ENCODE data around the gene RASSF5.
A peak's percentile ranks its signal among the peaks of the same experiment; 100 is the strongest.

The RASSF5 gene

DNA sequence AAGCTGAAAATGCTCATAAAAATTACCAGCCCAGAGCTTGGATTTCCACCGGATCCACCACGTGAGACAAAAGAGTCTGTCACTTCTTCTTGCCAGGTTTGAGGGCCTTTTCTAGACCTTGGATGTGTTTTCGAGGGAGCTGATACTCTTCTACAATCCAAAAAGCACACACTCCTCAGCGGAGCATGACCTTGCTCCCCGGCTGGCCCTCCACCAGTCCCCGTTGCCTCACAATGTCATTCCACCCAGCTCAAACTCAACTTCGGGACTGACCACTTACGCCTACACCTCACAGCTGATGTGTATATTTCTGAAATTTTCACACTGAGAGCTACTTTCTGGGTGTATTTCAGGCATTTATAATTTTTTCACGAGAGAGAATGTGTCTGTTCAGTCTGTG lies 84.4 kb downstream of the RASSF5 start:
- DNase-seq: no peak
- Histone ChIP-seq H3K27ac (ENCODE audit: insufficient read depth, low read length, poor library complexity, severe bottlenecking) (peak overlapping the region; percentile 54), H3K4me3 (ENCODE audit: insufficient read depth, low read depth, low read length, poor library complexity, severe bottlenecking) (no peak overlapping the region), H3K4me1 (ENCODE audit: control insufficient read depth, insufficient read depth, low read length, poor library complexity, severe bottlenecking) (peaks cover 23% of the 10 kb centered on the region), H3K9me3 (ENCODE audit: control insufficient read depth, low read length) (no peaks in the 10 kb centered on the region), H3K36me3 (ENCODE audit: control insufficient read depth, insufficient read depth, low read length) (peaks cover 64% of the 10 kb centered on the region), H3K27me3 (replicated peaks; ENCODE audit: control insufficient read depth, insufficient read depth, low read length, poor library complexity, severe bottlenecking) (no peaks in the 10 kb centered on the region)

DNA sequence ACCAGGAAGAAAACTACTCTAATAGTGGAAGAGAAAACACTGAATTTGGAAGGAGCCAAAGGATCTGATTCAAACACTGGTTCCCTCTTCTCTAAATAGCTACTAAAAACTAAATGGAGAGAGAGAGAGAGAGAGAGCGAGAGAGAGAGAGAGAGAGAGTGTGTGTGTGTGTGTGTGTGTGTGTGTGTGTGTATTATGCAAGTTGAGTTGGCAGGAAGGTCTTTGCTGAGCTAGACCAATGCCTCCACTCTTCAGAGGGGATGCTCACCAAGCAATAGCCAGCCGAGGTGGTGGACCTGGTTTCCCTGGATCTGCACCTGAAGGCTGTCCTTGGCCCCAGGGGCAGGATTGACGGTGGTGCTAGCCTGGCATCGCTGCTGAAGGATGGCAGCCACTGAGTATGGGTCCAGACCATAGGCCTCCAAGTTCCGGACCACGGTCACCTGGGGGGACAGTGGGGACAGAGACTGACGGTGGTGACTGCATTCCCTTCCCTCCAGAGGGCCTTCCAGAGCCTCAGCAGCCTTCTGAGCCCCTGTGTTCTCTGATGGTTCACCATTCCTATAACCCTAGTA lies 86.1 kb downstream of the RASSF5 start:
- Histone ChIP-seq H3K36me3 (ENCODE audit: control insufficient read depth, insufficient read depth, low read length) (peaks cover 59% of the 10 kb centered on the region), H3K4me1 (ENCODE audit: control insufficient read depth, insufficient read depth, low read length, poor library complexity, severe bottlenecking) (peaks cover 23% of the 10 kb centered on the region), H3K27ac (ENCODE audit: insufficient read depth, low read length, poor library complexity, severe bottlenecking) (no peak overlapping the region), H3K4me3 (ENCODE audit: insufficient read depth, low read depth, low read length, poor library complexity, severe bottlenecking) (no peak overlapping the region), H3K9me3 (ENCODE audit: control insufficient read depth, low read length) (no peaks in the 10 kb centered on the region), H3K27me3 (replicated peaks; ENCODE audit: control insufficient read depth, insufficient read depth, low read length, poor library complexity, severe bottlenecking) (no peaks in the 10 kb centered on the region)
- DNase-seq: no peak

DNA sequence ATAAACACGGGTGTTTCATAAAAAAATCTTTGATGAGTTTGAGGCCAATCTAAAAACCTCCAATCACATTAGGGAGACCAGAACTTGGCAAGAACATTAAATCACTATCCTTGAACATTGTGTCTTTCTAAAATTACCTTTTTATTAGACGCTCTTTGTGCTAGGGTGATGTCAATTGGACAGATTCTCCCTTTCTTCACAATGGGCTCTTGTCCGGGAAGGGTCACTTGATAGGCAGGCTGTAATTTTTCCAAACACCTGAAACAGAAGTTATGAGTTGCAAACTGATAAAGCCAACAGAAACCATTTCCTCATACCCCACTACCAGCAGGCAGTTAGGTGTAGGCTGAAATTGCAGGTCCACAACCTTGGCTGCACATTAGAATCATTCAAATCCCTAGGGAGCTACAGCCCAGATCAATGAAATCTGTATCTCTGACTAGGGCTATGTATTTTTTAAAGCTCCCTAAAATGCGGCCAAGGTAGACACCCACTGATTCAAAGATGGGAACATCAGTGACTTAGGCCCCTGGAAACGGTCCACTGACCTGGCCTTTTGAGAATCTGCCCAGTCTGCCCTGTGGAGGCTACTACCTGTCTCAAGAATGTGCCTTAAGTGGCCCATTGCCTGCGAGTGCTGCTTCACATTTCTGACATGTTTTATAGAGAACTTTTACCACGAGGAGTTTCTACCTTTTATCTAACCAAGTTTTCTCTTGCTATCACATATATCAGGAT lies 88.4 kb downstream of the RASSF5 start:
- H3K4me1 ChIP-seq (ENCODE audit: control insufficient read depth, insufficient read depth, low read length, poor library complexity, severe bottlenecking): peaks cover 7% of the 10 kb centered on the region
- H3K36me3 ChIP-seq (ENCODE audit: control insufficient read depth, insufficient read depth, low read length): peaks cover 71% of the 10 kb centered on the region
- H3K4me3 ChIP-seq (ENCODE audit: insufficient read depth, low read depth, low read length, poor library complexity, severe bottlenecking): no peak overlapping the region
- no peak overlapping the region for H3K27ac ChIP-seq (ENCODE audit: insufficient read depth, low read length, poor library complexity, severe bottlenecking)
- H3K27me3 ChIP-seq (replicated peaks; ENCODE audit: control insufficient read depth, insufficient read depth, low read length, poor library complexity, severe bottlenecking): no peaks in the 10 kb centered on the region
- no peak for DNase-seq
- H3K9me3 ChIP-seq (ENCODE audit: control insufficient read depth, low read length): no peaks in the 10 kb centered on the region

DNA sequence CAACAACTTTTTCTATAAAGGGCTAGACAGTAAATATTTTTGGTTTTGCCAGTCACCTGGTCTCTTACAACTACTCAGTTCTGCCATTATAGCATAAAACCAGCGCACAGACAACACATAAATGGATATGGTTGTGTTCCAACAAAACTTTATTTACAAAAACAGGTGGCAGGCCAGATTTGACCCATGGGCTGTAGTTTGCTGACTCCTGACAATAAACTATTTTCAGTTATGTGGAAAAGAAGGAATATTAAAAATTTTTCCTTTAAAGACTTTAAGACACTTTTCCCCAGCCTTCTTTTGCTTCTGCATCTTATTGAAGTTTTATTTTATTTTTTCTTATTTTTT lies 89.0 kb downstream of the RASSF5 start:
- no peak overlapping the region for H3K27ac ChIP-seq (ENCODE audit: insufficient read depth, low read length, poor library complexity, severe bottlenecking)
- no peaks in the 10 kb centered on the region for H3K27me3 ChIP-seq (replicated peaks; ENCODE audit: control insufficient read depth, insufficient read depth, low read length, poor library complexity, severe bottlenecking)
- H3K4me3 ChIP-seq (ENCODE audit: insufficient read depth, low read depth, low read length, poor library complexity, severe bottlenecking): no peak overlapping the region
- no peak for DNase-seq
- no peaks in the 10 kb centered on the region for H3K9me3 ChIP-seq (ENCODE audit: control insufficient read depth, low read length)
- H3K4me1 ChIP-seq (ENCODE audit: control insufficient read depth, insufficient read depth, low read length, poor library complexity, severe bottlenecking): peaks cover 1% of the 10 kb centered on the region
- peaks cover 72% of the 10 kb centered on the region for H3K36me3 ChIP-seq (ENCODE audit: control insufficient read depth, insufficient read depth, low read length)

DNA sequence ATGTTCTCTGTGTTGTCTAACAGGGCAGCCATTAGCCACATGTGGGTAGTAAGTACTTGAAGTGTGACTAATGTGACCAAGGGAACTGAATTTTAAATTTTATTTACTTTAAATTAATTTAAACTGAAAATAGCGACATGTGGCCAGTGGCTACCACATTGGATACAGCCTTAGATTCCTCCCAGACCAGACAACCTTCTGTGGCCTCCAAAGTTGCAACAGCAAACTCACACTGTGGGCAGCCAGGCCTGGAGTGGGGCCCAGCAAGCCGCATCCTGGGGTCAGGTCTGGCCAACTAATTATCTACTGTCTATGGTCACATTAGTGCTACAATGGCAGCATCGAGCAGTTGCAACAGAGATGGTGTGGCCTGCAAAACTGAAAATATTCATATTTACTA lies 93.2 kb downstream of the RASSF5 start:
- Histone ChIP-seq H3K4me3 (ENCODE audit: insufficient read depth, low read depth, low read length, poor library complexity, severe bottlenecking) (no peak overlapping the region), H3K27ac (ENCODE audit: insufficient read depth, low read length, poor library complexity, severe bottlenecking) (no peak overlapping the region), H3K27me3 (replicated peaks; ENCODE audit: control insufficient read depth, insufficient read depth, low read length, poor library complexity, severe bottlenecking) (no peaks in the 10 kb centered on the region), H3K9me3 (ENCODE audit: control insufficient read depth, low read length) (no peaks in the 10 kb centered on the region), H3K4me1 (ENCODE audit: control insufficient read depth, insufficient read depth, low read length, poor library complexity, severe bottlenecking) (no peaks in the 10 kb centered on the region), H3K36me3 (ENCODE audit: control insufficient read depth, insufficient read depth, low read length) (peaks cover 86% of the 10 kb centered on the region)
- no peak for DNase-seq

DNA sequence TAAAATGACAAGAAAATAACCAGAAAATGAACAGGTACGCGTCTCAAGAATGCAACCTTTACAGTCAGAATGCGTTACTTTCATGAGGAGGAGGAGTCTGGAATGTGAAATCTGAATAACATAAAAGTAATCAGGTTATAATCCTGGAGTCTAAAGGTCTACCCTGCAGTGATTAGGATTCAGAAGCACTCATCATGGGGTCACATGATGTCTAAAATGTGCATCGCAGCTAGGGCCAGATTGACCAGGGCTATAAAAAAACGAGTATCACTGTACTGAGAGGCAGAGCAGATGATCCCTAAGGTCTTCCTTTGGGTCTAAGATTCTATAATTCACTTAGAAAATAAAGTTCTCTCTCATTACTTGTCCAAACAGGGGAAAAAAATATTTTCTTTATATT lies 97.5 kb downstream of the RASSF5 start:
- DNase-seq: no peak
- peaks cover 78% of the 10 kb centered on the region for H3K36me3 ChIP-seq (ENCODE audit: control insufficient read depth, insufficient read depth, low read length)

DNA sequence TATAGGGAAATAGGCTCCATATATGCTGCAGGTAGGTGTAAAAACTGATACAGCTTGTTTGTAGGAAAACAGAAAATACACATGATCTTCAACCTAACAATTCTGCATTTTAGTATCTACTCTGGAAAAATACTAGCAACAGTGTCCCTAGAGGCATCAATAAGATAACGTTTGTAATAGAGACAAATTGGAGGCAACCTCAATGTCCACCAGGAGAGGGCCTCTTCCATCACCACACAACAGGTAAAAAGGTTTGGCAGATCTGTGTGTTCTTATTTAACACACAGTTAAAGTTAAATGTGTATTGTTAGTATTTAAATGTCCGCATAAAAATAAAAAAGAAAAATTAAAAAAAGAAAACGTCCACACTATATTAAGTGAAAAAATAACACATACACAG lies 99.5 kb downstream of the RASSF5 start:
- H3K9me3 ChIP-seq (ENCODE audit: control insufficient read depth, low read length): no peaks in the 10 kb centered on the region
- peaks cover 66% of the 10 kb centered on the region for H3K36me3 ChIP-seq (ENCODE audit: control insufficient read depth, insufficient read depth, low read length)
- no peaks in the 10 kb centered on the region for H3K27me3 ChIP-seq (replicated peaks; ENCODE audit: control insufficient read depth, insufficient read depth, low read length, poor library complexity, severe bottlenecking)
- H3K4me1 ChIP-seq (ENCODE audit: control insufficient read depth, insufficient read depth, low read length, poor library complexity, severe bottlenecking): peaks cover 6% of the 10 kb centered on the region
- H3K4me3 ChIP-seq (ENCODE audit: insufficient read depth, low read depth, low read length, poor library complexity, severe bottlenecking): no peak overlapping the region
- DNase-seq: no peak
- no peak overlapping the region for H3K27ac ChIP-seq (ENCODE audit: insufficient read depth, low read length, poor library complexity, severe bottlenecking)

More for the DNA sequence above, 97.5 kb downstream of the RASSF5 start:
- Histone ChIP-seq H3K4me3 (ENCODE audit: insufficient read depth, low read depth, low read length, poor library complexity, severe bottlenecking) (no peak overlapping the region), H3K4me1 (ENCODE audit: control insufficient read depth, insufficient read depth, low read length, poor library complexity, severe bottlenecking) (no peaks in the 10 kb centered on the region), H3K9me3 (ENCODE audit: control insufficient read depth, low read length) (no peaks in the 10 kb centered on the region), H3K27me3 (replicated peaks; ENCODE audit: control insufficient read depth, insufficient read depth, low read length, poor library complexity, severe bottlenecking) (no peaks in the 10 kb centered on the region), H3K27ac (ENCODE audit: insufficient read depth, low read length, poor library complexity, severe bottlenecking) (no peak overlapping the region)

DNA sequence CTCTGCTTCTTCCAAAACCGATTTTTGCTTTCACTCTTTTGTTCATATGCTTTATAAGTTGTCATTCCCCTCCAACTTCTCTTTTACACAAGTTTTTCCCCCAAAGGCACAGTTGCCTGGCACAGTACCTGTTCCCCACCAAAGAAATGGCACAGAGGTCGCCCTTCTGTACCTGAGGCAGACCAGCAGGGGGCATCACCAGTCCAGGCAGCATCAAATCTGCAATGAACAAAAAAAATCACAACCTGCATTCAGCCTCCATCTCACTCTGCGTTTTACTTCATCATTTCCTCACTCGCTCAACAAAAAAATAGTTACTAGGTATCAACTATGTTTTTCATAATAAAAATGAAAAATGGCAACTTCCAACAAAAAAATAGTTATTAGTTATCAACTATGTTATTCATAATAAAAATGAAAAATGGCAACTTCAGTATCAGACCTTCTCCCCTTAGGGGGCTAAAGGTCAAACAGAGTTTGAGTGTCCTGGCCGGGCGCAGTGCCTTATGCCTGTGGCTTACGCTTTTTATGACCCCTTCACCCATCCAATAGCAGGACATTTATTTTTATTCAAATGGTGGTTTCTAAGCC lies 100.9 kb downstream of the RASSF5 start:
- H3K9me3 ChIP-seq (ENCODE audit: control insufficient read depth, low read length): no peaks in the 10 kb centered on the region
- peak; percentile 27 to 43 (median 28) for DNase-seq
- no peak overlapping the region for H3K27ac ChIP-seq (ENCODE audit: insufficient read depth, low read length, poor library complexity, severe bottlenecking)
- H3K4me3 ChIP-seq (ENCODE audit: insufficient read depth, low read depth, low read length, poor library complexity, severe bottlenecking): no peak overlapping the region
- H3K4me1 ChIP-seq (ENCODE audit: control insufficient read depth, insufficient read depth, low read length, poor library complexity, severe bottlenecking): peaks cover 6% of the 10 kb centered on the region
- no peaks in the 10 kb centered on the region for H3K27me3 ChIP-seq (replicated peaks; ENCODE audit: control insufficient read depth, insufficient read depth, low read length, poor library complexity, severe bottlenecking)
- peaks cover 53% of the 10 kb centered on the region for H3K36me3 ChIP-seq (ENCODE audit: control insufficient read depth, insufficient read depth, low read length)

DNA sequence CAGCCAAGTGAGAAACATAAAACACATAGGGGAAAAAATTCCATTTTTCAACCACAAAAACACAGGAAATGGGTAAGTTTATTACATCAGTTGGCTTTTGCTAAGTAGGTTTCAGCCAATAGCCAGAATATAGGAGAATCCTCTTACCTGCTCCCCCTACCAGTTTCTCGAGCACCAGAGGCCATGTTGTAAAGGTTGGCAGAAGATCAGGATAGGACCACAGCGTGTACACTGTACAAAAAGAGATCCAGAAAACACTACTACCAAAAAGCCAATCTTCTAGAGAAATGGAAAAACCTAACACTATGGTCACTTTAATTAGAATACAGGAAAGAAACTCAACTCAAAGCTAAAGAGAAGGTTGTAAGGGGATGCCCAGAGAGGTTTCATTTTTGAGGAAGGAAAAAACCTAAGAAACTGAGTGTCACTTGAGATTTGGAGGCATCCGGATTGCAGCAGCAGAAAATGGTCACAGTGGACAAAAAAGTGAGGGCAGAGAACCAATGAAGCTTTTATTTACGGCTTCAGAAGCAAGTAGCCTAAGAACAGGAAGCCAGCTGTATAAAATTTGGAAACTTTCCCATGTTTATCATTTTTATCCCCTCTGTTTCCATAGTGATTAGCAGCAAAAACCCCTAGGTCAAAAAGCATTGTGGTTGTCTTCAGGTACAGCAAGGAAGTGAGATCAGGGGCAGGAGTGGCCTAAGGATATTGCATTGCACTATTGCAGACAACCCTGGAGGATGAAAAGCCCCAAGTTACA lies 102.1 kb downstream of the RASSF5 start:
- H3K27me3 ChIP-seq (replicated peaks; ENCODE audit: control insufficient read depth, insufficient read depth, low read length, poor library complexity, severe bottlenecking): no peaks in the 10 kb centered on the region
- peaks cover 45% of the 10 kb centered on the region for H3K36me3 ChIP-seq (ENCODE audit: control insufficient read depth, insufficient read depth, low read length)
- DNase-seq: no peak
- peaks cover 6% of the 10 kb centered on the region for H3K4me1 ChIP-seq (ENCODE audit: control insufficient read depth, insufficient read depth, low read length, poor library complexity, severe bottlenecking)
- H3K9me3 ChIP-seq (ENCODE audit: control insufficient read depth, low read length): no peaks in the 10 kb centered on the region
- no peak overlapping the region for H3K4me3 ChIP-seq (ENCODE audit: insufficient read depth, low read depth, low read length, poor library complexity, severe bottlenecking)
- no peak overlapping the region for H3K27ac ChIP-seq (ENCODE audit: insufficient read depth, low read length, poor library complexity, severe bottlenecking)

Measured in effector memory CD4-positive, alpha-beta T cell (primary cell).